Measurements from ENCODE around the gene RUNX2. TPM values are rescaled to one million over a fixed set of nuclear protein-coding genes. Genes with fewer than 3 reads are reported as not detected.

The RUNX2 gene
- total and polyA plus RNA-seq, 10 of the 15 experiments (the other 5 are each of a cell fraction or from before 2014, with no cell fraction given), result 0.01 to 0.77 (median 0.15) TPM; not detected in 3

- TF ChIP-seq PBX3 (IDR thresholded peaks at IDR 0.05; ENCODE audit: insufficient replicate concordance, low read depth, low read length), result no peak
These were observed 163.7 kb downstream of the RUNX2 start (continued) for GRCh38 chr6:45491874-45492273.

- ChIA-PET SMC1A (ENCODE audit: uncharacterized antibody, unreplicated experiment) (no interaction called here), CTCF (interaction anchor here (0.6 kb wide), 1 partner anchor 815 kb away, joined by 4 read pairs; no protein-coding TSS in a partner anchor), RAD21 (ENCODE audit: unreplicated experiment) (interaction anchor here (0.6 kb wide), 1 partner anchor 211 kb away, joined by 3 read pairs; no protein-coding TSS in a partner anchor), POLR2A (no interaction called here)
- Histone ChIP-seq H3K9me3 (replicated peaks; ENCODE audit: control insufficient read depth, insufficient read depth, low read length) (no peaks in the 10 kb centered on the region), H3K4me2 (ENCODE audit: control insufficient read depth, insufficient read depth) (no peak overlapping the region), H4K20me1 (ENCODE audit: control insufficient read depth, insufficient read depth) (no peaks in the 10 kb centered on the region), H3K79me2 (ENCODE audit: control insufficient read depth, insufficient read depth, low read length) (no peaks in the 10 kb centered on the region), H3K4me1 (ENCODE audit: control insufficient read depth, insufficient read depth, low read length) (no peaks in the 10 kb centered on the region), H3K36me3 (ENCODE audit: control insufficient read depth in 2 of 2, insufficient read depth in 2 of 2, low read length in 1 of 2) (no peaks in the 10 kb centered on the region), H3K9ac (ENCODE audit: control insufficient read depth, insufficient read depth, low read length) (no peak overlapping the region), H3K4me3 (no peak overlapping the region), H3K27ac (ENCODE audit: control insufficient read depth, insufficient read depth) (no peak overlapping the region), H2AFZ (ENCODE audit: control insufficient read depth, low read depth, low read length) (no peak overlapping the region), H3K27me3 (replicated peaks in 1 of 2; ENCODE audit: control insufficient read depth in 2 of 2, insufficient read depth in 2 of 2, low read length in 1 of 2) (no peaks in the 10 kb centered on the region; a peak in 3 of 4 replicates)
- WGBS (ENCODE audit: insufficient coverage, insufficient replicate concordance, low lambda C conversion rate, missing lambda C conversion rate), result 79% methylated on average over 2 of the region's 2 CpGs
- in situ Hi-C loops (cut with MboI) (no loop called here), intact Hi-C loops (cut with micrococcal nuclease; ENCODE audit: unreplicated experiment) (no loop called here)
- DNase-seq (ENCODE audit: low read depth, low spot score), result no peak
- FAIRE-seq, result no peak
- no TSS peak for BruUV-seq (replicated peaks)
- no peak for ATAC-seq
- TF ChIP-seq ESRRA (IDR thresholded peaks at IDR 0.05; ENCODE audit: low read length) (no peak), RCOR1 (conservative IDR thresholded peaks at IDR 0.05; ENCODE audit: low read depth, low read length) (no peak), IRF5 (IDR thresholded peaks at IDR 0.05; ENCODE audit: borderline replicate concordance) (no peak), CREB1 (IDR thresholded peaks at IDR 0.05; ENCODE audit: low read depth) (no peak), FOS (IDR thresholded peaks at IDR 0.05; ENCODE audit: borderline replicate concordance, extremely low read depth, insufficient read length) (no peak), RBBP5 (conservative IDR thresholded peaks at IDR 0.05) (no peak), USF1 (IDR thresholded peaks at IDR 0.05; ENCODE audit: borderline replicate concordance, extremely low read length, insufficient read depth, low read depth, low read length) (no peak), YY1 (IDR thresholded peaks at IDR 0.05; ENCODE audit: low read depth, low read length) (no peak), SRF (IDR thresholded peaks at IDR 0.05; ENCODE audit: low read depth in 2 of 2, low read length in 2 of 2) (no peak), BCL3 (IDR thresholded peaks at IDR 0.05; ENCODE audit: borderline replicate concordance, insufficient read depth, low read depth, low read length, poor library complexity, severe bottlenecking) (no peak), ZNF24 (IDR thresholded peaks at IDR 0.05) (no peak), ZNF592 (IDR thresholded peaks at IDR 0.05) (no peak)
These were observed 165.6 kb downstream of the RUNX2 start for GRCh38 chr6:45493761-45494160.
